Erythroblast (primary cell): ENCODE measurements around the gene ARMC10.
"Not testable (repeated sequence)": the region's sequence is repeated elsewhere in the genome, so short reads cannot be mapped to it uniquely, and the experiment has no call there.

Source experiments
- DNase-seq, 2 experiments: peaks; one replicate each; lab custom pipeline; 2025; lab: John Stamatoyannopoulos, UW
- GATA1 ChIP-seq: IDR thresholded peaks from 2 replicates; pipeline ENCODE4 v1.6.1; 2011; ENCODE audit warnings: low read depth, mild to moderate bottlenecking, control low read depth, low read length, moderate library complexity
- POLR2A ChIP-seq: IDR thresholded peaks from 2 replicates; pipeline ENCODE4 v1.6.1; 2011; ENCODE audit warnings: mild to moderate bottlenecking, low read length

ARMC10 gene

GRCh38 chr7:103074519-103075336 lies at the start of gene ARMC10, which contains the start of gene FBXL13:
Gene ARMC10 (plus strand): TSS chr7:103075140. CDS start chr7:103075273, 133 bp downstream.
Gene FBXL13 (minus strand): TSS chr7:103074796.
- DNase-seq: peak; percentile 93 to 96
- TF ChIP-seq POLR2A: peak; percentile 64
- no peak for TF ChIP-seq GATA1

GRCh38 chr7:103025341-103025740 lies 49.6 kb upstream of the ARMC10 start:
- peak; percentile 5 to 21 for DNase-seq
- no peak for TF ChIP-seq POLR2A
- no peak for TF ChIP-seq GATA1

- TF ChIP-seq POLR2A: no peak
- TF ChIP-seq GATA1: no peak
- DNase-seq: no peak
Observed at GRCh38 chr7:103031024-103031423, 43.9 kb upstream of the ARMC10 start.

- TF ChIP-seq GATA1: no peak
- no peak for TF ChIP-seq POLR2A
- no peak for DNase-seq
Observed at GRCh38 chr7:103031781-103032180, 43.2 kb upstream of the ARMC10 start.

GRCh38 chr7:103034318-103034717 lies 40.6 kb upstream of the ARMC10 start:
- not testable (repeated sequence) for DNase-seq

GRCh38 chr7:103037476-103037822 lies 37.5 kb upstream of the ARMC10 start:
- no peak for DNase-seq
- TF ChIP-seq GATA1 (no peak), POLR2A (no peak)

GRCh38 chr7:103037823-103038739 lies 36.9 kb upstream of the ARMC10 start:
- DNase-seq: not testable (repeated sequence)

GRCh38 chr7:103041815-103042214 lies 33.1 kb upstream of the ARMC10 start:
- DNase-seq: not testable (repeated sequence)

GRCh38 chr7:103048833-103049232 lies 26.1 kb upstream of the ARMC10 start:
- DNase-seq: peak; percentile 20 to 40
- no peak for TF ChIP-seq GATA1
- TF ChIP-seq POLR2A: no peak

- TF ChIP-seq POLR2A: no peak
- TF ChIP-seq GATA1: no peak
- no peak for DNase-seq
Observed at GRCh38 chr7:103051519-103051918, 23.4 kb upstream of the ARMC10 start.

GRCh38 chr7:103056006-103056405 lies 18.9 kb upstream of the ARMC10 start:
- DNase-seq: not testable (repeated sequence)

- DNase-seq: no peak
- no peak for TF ChIP-seq GATA1
- TF ChIP-seq POLR2A: no peak
Observed at GRCh38 chr7:103058122-103058521, 16.8 kb upstream of the ARMC10 start.

- no peak for DNase-seq
- TF ChIP-seq GATA1 (no peak), POLR2A (no peak)
Observed at GRCh38 chr7:103059471-103059870, 15.5 kb upstream of the ARMC10 start.

GRCh38 chr7:103063895-103064294 lies 11.0 kb upstream of the ARMC10 start:
- DNase-seq: no peak
- no peak for TF ChIP-seq POLR2A
- no peak for TF ChIP-seq GATA1
